Measurements from ENCODE around the gene NPTXR.
A peak's percentile ranks its signal among the peaks of the same experiment; 100 is the strongest.

The NPTXR gene

DNA sequence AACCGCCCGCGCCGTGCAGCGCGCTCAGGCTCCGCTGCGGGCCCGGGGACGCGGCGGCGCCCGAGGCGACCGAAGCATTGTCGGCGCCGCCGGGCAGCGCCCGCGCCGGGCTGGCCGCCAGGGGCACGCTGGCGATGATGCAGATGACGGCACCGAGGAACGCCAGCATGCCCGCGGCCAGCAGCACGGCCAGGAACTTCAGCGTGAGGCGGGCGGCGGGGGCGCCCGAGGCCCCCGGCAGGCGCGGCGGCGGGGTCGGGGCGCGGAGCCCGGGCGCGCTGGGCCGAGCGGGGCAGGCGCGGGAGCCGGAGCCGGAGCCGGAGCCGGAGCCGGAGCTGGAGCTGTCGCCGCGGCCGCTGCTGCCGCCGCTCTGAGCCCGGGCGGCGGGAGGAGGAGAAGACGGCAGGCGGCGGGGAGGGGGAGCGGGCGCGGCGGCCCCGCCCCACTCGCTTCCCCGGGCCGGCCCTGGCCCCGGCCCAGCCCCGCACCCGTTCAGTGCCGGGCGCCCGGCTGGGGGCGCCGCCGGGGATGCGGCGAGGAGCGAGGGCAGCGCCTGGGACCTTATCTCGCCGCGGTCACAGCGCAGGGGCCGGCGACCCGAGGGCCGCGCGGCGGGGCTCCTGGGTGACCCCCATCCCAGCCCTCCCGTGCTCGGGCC lies at the start of gene NPTXR:
NPTXR (minus strand) TSS at position 372 of the 658 bp plus-strand sequence.
- peak; percentile 66 for DNase-seq

DNA sequence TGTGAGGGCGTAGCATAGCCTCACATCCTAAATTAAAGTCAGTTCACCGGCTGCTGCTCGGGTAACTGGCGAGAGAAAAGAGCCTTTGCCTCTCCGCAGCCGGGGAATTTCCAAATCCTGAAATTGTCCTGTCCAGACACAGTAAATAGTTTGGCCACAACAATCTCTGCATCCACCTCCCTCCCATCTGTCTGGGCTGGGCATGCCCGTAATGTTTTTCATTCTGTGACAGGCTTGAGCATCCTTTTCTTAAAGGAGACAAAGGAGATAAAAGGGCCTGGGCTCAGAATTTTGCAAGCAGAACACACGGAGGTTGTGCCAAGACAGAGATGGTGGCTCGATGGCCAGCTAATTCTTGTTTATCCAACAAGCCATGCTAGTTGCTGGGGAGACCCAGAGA lies 47.4 kb upstream of the NPTXR start:
- DNase-seq: no peak

DNA sequence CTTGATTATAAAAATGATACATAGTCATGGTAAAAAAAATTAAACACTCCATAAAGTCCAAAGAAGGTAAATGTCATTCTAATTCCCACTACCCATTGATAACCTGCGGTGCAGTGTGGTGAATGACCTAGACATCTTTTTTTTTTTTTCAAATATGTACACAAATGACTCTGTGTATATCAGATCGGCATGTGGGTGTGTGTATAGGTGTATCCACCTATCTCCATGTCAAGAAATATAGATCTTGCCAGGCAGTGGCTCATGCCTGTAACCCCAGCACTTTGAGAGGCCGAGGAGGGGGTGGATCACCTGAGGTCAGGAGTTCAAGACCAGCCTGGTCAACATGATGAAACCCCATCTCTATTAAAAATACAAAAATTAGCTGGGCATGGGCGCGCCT lies 46.5 kb upstream of the NPTXR start:
- no peak for DNase-seq

DNA sequence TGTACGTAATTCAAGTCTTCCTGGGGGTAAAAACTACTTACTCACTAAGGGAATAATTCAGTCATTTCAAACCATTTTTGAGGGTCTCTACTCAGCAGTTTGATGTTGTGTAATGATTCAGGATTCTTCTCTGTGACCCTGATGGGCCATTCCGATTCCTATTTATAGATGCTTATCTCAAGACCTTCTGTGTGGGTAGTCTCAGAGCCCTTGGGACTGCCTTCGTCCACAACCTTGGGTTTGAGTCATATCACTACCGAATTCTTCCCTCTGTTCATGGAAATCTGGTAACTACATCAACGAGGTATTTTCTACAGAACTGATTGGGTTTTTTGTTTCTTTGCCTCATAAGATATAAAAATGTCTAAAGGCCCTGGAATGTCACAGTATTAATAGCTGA lies 42.5 kb upstream of the NPTXR start:
- no peak for DNase-seq

DNA sequence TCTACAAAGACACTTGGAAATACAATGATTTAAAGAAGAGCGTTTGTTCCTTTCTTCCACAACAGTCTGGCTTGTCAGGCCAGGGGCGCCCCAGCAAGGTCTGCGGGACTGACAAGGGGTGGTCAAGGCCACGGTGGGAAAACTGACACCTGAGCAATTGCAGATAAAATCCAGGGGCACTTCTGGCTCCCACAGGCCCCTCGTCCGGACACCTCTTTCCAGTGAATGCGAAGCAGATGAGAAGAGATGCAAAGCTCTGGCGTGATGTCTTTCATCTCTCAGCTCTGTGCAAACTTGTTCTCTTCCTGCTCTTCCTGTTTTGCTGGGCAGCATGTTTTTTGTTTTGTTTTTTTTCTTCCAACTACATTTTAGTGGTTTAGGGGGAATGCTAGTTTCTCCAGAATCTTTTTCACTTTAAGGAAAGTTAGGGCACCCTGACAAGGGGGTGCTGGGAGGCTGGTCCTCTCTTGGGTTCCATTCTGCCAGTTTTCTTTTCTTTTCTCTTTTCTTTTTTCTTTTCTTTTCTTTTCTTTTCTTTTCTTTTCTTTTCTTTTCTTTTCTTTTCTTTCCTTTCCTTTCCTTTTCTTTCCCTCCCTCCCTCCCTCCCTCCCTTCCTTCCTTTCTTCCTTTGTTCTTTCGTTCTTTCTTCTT lies 39.3 kb upstream of the NPTXR start:
- DNase-seq: no peak

DNA sequence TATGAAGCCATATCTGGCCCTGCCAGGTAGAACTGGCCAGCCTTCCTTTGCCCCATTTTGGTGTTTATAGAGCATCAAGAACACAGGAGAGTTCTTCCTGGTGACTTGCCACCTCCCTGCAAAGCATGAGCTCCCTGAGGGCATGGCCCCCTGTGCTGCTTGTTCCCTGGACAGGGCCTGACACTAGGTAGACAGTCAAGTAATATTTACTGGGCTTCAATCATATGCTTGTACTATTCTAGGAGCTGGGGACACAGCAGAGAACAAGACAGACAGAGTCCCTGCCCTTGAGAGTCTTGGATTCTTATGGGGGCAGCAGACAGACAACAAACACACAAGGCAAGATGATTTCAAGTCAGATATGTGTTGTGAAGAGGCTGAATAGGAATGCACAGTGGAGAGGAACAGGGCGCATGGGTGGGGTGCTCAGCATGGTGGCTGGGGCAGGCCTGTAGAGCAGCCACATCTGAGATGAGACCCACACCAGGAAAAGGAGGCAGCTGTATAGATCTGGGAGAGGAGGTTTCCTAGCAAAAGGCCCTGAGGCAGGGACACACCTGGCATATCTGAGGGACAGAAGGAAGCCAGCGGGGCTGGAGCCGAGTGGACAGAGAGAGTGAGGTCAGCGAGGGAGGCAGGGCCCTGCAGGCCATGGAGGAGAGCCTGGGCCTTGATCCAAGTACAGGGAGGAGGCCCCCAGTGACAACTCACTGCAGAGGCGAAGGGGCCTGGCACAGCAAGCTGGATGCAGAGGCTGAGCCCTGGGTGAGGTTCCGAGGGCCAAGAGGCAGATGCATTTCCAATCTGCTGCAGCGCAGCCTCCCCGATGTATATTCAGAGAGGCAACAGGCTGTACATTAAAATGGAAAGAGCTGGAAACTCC lies 38.4 kb upstream of the NPTXR start:
- no peak for DNase-seq

DNA sequence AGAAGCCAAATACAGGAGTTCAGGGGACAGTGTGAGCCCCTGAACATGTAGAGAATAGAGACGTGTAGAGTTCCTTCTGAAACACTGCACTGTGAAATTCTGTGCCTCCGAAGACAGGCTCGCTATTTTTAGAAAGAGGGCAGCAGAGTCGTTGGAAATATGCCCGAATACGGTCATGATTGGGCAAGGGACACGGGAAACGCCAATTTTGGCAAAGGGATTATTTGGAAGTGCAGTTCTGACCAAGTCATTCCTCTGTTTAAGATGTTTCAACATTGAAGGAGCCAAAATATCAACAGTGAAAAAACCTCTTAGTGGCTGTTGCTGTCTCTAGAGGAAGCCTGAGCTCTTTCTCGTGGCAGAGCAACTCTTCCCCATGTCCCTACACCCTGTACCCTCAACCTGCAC lies 37.6 kb upstream of the NPTXR start:
- DNase-seq: no peak

DNA sequence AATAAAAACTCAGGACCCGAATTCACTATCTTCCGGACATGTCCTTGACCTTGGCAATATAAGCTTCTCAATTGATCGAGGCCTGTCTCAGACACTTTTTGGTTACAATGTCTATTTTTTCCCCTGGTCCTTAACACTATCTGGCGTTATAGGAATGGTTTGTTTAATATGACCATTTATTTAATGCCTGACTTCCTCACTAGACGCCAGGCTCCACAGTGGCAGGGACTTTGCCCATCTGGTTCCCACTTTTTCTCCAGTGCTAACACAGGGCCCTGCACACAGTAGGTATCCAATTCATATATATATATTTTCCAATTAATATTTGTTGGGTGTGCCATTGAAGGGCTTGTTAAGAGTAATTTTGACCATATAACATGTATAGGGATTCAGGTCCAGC lies 36.1 kb upstream of the NPTXR start:
- no peak for DNase-seq

DNA sequence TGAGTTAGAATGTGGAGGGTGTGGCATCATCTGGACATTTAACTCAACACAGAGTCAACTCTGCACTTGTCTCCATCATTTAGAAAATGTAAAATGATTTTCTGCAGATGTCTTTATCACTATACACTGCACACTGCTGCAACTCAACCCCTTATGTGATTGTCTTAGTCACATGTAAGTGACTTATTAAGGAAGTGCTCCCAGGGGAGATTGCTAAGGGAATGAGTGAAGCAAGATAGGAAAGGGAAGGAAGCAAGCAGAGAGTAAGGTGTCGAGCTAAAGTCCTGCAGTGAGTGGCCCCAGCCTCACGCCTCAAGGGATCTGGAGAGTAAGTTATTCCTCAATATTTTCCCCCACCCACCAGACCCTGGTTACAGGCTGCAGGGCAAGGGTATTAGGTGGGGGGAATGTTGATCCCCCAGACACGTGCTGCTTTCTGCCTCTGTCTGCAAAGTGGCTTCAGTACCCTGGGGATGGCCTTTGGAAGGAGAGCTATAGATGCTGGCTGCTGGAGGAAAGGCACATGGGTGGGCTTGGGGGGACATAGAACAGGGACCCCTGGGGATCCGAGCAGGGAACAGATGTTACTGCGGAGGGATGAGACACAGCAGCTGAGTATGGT lies 35.4 kb upstream of the NPTXR start:
- DNase-seq: no peak

DNA sequence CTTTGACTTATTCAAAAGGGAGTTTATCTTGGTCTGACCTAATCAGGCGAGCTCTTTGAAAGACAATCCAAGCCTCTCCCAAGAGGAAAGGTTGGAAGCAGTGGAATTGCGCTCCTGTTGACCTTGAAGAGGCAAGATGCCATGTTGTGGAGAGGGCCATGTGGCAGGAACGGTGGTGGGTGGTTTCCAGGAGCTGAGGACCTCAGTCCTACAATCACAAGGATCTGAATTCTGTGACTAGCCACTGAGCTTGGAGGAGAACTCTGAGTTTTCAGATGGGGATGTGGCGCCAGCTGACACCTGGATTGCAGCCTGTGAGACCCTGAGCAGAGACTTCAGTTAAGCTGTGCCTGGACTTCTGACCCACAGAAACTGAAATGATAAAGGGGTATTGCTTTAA lies 34.2 kb upstream of the NPTXR start:
- DNase-seq: no peak

DNA sequence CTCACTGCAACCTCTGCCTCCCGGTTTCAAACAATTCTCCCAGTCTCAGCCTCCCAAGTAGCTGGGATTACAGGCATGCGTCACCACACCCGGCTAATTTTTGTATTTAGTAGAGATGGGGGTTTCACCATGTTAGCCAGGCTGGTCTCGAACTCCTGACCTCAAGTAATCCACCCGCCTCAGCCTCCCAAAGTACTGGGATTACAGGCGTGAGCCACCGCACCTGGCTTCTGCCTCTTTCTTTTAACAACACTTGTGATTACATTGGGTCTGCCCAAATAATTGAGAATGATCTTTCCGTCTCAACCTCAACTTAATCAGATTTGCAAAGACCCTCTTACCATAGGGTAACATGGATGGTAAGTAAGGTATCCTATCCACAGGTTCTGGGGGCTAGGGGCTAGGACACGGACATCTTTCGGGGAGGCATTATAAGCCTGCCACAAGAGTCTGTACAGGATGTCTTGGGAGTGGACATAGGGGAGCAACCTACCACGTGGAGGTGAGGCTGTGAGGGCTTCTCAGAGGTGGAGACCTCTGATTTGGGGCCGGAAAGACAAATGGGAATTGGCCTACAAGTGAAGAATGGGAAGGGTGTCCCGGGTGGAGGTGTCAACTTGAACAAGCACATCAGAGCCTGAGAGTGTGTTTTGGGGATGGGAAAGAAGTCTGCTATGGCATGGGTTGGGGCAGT lies 30.8 kb upstream of the NPTXR start:
- DNase-seq: no peak

DNA sequence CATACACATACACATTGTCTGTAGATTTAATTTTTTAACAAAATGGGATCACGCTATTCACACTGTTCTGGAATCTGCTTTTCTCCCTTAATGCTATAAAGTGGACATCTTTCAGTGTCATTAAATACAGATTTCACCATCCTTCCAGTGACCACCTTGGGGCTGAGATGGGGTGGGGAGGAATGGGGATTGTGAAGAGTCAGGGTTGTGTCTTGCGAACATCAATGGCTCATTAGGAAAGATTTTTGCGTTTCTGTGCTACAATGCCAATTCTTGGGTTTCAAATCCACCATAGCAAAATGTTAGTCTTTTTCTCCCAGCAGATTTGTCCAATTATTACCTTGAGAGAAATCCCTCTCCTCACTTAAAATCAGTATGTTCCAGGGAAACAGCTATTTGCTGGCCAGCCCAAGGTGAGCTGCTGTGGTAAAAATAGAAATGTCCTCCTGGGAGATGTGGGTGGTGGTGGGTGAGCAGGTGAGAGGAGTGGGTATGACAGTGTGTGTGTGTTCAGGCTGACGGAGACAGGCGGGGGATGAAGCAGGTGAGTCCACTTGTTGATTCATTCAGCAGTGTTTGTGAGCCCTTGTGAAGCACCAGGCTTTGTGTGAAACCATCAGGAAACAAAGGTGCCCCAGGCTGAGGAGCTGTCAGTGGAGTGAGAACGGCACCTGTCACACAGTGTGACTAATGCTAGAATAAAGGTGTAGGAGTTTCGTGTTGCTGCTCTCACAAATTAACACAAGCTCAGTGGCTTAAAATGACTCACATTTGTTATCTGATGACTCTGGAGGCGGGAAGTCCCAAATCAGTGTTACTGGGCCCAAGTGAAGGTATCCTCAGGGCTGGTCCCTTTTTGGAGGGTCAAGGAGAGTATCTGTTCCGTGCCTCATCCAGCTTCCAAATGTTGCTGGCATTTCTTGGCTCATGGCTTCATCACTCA lies 29.9 kb upstream of the NPTXR start:
- peak; percentile 82 for DNase-seq

DNA sequence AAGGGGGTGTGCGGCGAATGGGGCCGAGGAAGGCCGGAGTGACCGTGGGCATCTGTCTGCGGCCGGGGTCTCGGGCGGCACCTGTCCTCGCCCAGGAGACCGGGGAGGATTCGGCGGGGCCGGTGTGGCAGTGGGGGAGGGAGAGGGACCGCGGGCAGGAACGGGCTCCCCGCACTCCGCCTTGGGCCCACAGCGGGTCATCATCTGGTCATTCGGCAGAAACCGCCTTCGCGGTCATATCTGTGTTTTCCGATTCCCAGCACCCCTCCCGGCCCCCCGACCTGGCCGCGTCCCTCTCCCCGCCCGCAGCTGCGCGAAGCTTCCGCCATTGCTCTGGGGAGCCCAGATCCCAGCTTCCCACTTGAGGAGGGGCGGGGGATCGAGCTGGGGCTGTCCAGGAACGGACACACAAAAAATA lies 29.0 kb upstream of the NPTXR start:
- peak; percentile 34 for DNase-seq

DNA sequence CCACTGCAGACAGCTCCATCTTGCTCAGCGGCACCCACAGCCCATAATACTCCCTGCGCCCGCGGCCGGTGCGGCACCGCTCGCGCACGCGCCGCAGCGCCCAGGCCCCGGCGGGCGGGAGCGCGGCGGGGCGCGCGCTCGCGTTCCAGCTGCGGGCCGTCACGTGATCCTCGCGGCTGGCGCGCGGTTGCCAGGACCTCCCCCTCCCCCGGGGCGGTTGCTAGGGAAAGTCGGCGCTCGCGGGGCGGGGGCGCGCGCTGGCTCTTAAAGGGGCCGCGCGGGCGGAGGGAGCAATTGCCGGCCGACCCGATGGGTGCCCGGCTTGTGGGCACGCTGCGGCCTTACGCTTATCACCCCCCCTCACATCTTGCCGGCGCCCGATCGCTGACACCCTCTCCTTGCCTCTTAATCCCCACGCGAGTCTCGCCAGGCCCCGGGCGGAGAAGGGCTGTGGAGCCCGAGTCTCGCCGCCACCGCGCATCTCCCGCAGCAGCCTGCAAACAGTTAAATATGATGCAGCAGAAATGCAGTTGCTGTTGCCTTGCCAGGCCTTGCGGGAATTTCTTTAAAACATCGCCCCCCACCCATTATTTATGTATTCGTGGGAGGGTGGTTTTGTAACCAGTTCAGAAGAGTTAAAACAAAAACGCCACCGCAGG lies 28.5 kb upstream of the NPTXR start, which contains the start of gene CBX6:
CBX6 (minus strand) TSS at position 45 of the 659 bp plus-strand sequence; CDS start at position 19, 26 bp downstream.
- DNase-seq: peak; percentile 97

DNA sequence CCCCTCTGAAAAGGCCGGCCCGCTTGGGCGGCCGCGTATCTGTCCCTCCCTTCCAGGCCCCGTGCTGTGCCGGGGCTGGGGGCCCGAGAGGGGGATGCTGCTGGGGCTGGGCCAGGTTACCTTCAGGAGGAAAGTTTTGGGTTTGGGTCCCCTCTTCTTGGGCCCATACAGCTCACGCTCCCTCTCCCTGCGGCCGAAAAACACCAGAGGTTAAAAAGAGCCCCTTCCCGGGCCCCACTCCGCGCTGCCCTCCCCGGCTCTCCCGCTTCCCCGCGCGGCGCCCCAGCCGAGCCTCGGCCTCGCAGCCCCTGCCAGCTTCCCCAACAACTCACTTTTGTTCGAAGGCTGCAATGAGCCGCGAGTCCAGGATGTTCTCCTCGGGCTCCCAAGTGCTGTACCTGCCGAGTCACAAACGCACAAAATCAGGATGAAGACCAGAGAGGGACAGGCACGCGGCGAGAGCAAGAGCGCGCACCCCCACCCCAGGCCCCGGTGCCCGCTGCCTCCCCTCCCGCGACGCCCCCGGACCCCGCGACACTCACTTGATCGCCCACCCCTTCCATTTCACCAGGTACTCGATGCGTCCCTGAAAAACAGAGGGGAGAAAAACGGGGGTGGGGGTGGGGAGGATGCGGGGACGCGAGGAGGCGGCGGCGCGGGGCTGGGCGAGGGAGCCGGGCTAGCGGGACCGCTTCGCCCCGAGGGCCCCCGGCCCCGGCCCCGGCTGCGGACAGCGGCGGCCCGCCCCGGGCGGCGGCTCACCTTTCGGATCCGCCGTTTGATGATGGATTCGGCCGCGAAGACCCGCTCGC lies 27.7 kb upstream of the NPTXR start:
- peak; percentile 38 for DNase-seq

DNA sequence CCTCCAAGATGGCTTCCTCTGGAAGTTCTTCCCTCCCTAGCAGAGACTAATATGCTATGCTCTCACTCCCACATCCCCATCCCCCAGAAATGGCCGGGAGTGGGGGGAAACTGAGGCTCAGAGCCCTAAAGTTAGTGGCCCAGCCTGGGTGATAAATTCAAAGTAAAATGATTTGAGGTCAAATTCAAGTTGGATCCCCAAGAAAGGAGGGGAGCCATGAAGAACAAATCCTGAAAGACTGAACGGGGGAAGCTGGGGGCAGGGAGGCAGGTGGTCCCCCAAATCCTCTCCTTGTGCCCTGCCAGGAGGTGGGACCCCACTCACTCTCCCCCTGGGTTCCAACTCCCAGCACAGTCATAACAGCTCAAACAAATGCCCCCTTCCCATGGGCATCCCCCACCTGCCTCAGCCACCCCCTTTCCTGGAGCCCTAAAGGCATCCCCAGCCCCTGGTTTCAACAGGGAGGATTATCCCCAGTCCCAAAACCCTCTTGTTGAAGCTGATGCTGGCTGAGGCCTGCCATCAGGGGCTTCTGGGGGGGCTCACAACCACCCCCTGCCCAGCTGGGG lies 27.0 kb upstream of the NPTXR start:
- DNase-seq: no peak

DNA sequence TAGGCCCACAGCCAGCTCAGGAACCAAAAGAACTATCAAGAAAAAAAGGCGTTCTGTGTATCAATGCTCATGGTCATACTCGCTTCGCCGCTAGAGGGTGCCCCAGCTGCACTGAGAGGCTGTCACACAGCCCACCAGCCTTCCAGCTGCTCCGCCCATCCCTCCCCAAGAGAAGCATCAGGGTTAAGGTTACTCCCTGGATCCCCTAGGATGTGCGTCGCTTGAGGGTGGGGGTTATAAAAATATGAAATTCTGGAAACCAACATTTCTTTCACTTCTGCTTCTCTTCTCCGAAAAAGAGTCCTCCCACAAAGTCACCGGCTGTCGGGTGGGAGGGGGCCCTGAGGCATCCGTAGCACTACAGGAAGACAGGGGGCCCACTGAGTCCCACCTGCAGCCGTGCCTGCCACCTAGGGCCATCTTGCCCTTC lies 26.5 kb upstream of the NPTXR start:
- peak; percentile 92 for DNase-seq

DNA sequence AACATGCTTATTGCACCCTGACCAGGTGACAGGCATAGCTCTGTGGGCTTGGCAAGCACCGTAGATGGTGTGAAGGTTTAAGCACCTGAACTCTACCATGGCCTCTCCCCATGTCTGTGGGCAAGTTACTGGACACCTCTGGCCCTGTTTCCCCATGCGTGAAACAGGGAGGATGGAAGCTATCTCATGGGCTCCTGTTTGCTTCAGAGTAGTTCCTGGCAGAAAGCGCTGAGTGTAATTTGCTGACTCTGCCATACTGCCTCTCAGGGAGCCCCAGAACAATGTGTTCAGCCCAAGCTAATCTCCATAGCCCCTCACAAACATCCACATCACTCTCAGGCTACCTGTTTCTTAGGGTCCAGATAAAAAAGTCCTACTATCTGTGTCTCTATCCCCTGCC lies 25.8 kb upstream of the NPTXR start:
- no peak for DNase-seq

DNA sequence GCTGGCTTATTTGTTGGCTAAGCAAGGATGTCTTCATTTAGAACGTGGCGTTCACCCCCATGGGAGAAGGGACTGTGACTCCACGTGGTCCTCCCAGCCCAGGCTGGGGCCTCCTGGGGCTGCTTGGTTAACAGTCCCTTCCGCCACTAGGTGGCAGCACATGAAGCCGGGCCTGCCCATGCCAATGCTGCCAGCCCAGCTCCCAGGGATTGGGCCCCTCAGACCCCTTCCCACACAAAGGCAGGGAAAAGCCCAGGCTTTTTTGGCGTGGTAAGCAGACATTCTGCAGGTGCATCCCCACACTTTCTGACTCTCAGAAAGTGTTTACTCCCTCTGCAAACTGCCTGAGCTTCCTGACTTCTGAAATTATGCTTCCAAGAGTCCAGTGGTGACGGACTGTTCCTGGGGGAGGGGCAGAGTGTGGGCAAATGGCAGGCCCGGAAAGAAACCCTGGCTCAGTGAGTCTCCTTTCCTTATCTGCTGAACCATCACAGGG lies 25.1 kb upstream of the NPTXR start:
- DNase-seq: peak; percentile 91

Measured in CD4-positive, alpha-beta T cell treated with Interleukin-17A for 4 hours (primary cell).